ENCODE results near the gene LMNA.

GRCh38 chr1:156163712-156164111 is 49.2 kb downstream of the LMNA start:
- TF ChIP-seq CTCF (IDR thresholded peaks at IDR 0.05) (no peak), CBFB (CRISPR knock-in tag; IDR thresholded peaks at IDR 0.05; ENCODE audit: low read depth) (no peak), NR3C1 (CRISPR knock-in tag; conservative IDR thresholded peaks at IDR 0.05; ENCODE audit: low read depth) (no peak), ZNF263 (CRISPR knock-in tag; IDR thresholded peaks at IDR 0.05; ENCODE audit: low read depth) (no peak), ATF1 (CRISPR knock-in tag; IDR thresholded peaks at IDR 0.05) (no peak), NR1H2 (CRISPR knock-in tag; IDR thresholded peaks at IDR 0.05) (no peak), USF2 (CRISPR knock-in tag; IDR thresholded peaks at IDR 0.05) (no peak), MAX (CRISPR knock-in tag; IDR thresholded peaks at IDR 0.05) (no peak), ESRRA (CRISPR knock-in tag; IDR thresholded peaks at IDR 0.05; ENCODE audit: borderline replicate concordance) (no peak), PREB (CRISPR knock-in tag; IDR thresholded peaks at IDR 0.05; ENCODE audit: borderline replicate concordance) (no peak)
